ENCODE measurements around the gene GMCL2.

DNA sequence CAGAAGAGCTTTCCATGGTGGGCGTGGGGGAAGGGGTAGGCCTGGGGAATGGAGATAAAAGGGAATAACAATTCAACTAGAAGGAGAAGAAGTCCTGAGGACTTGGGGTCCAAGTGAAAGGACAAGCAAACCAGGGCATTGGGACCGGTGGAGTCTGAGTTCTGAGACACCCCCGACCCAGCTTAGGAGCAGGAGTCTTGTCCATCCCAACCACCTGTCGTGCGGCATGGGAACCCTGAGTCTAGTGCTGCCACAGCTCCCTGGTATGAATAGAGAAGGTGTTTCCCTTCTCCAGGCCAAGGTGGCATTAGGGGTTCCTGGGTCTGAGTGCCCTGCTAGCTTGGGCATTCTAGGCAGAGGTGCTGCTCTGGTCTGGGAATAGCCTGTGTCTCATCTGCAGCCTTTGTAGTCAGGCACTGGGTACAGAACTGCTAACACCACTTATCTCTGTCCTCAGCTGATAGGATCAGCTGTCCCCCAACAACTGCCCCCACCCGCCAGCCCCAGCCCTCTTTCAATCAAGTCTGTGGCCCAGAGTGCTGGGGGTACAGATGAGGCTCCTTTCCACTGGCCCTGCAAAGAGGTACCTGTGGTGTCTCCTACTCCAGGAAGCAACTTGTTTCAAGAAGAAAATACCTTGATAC is 27.1 kb upstream of the GMCL2 start:
- TF ChIP-seq POLR2A (IDR thresholded peaks at IDR 0.05; ENCODE audit: borderline replicate concordance, extremely low read depth, insufficient read depth, insufficient read length) (no peak), SRF (IDR thresholded peaks at IDR 0.05; ENCODE audit: low read depth) (no peak), ZFX (IDR thresholded peaks at IDR 0.05) (no peak), ELF1 (IDR thresholded peaks at IDR 0.05; ENCODE audit: borderline replicate concordance, low read depth) (no peak), SIN3A (IDR thresholded peaks at IDR 0.05; ENCODE audit: low read depth) (no peak)
- TF ChIP-seq, protein P1, sequence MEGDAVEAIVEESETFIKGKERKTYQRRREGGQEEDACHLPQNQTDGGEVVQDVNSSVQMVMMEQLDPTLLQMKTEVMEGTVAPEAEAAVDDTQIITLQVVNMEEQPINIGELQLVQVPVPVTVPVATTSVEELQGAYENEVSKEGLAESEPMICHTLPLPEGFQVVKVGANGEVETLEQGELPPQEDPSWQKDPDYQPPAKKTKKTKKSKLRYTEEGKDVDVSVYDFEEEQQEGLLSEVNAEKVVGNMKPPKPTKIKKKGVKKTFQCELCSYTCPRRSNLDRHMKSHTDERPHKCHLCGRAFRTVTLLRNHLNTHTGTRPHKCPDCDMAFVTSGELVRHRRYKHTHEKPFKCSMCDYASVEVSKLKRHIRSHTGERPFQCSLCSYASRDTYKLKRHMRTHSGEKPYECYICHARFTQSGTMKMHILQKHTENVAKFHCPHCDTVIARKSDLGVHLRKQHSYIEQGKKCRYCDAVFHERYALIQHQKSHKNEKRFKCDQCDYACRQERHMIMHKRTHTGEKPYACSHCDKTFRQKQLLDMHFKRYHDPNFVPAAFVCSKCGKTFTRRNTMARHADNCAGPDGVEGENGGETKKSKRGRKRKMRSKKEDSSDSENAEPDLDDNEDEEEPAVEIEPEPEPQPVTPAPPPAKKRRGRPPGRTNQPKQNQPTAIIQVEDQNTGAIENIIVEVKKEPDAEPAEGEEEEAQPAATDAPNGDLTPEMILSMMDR (IDR thresholded peaks at IDR 0.05 in 2 of 3, conservative IDR thresholded peaks at IDR 0.05 in 1 of 3; ENCODE audit: borderline replicate concordance in 1 of 3, insufficient read depth in 1 of 3, low read depth in 2 of 3, low read length in 2 of 3) = no peak
